Activated naive CD4-positive, alpha-beta T cell treated with anti-CD3 and anti-CD28 coated beads for 36 hours (primary cell): Measurements from ENCODE around the gene CARM1. TPM values are rescaled to one million over a fixed set of nuclear protein-coding genes. Genes with fewer than 3 reads are reported as not detected.
"Not testable (repeated sequence)": the region's sequence is repeated elsewhere in the genome, so short reads cannot be mapped to it uniquely, and the experiment has no call there.

Source experiments
- CTCF ChIA-PET: fragments of 350-600 bp; sonication (Branson Sonifier 250); formaldehyde crosslinking; loops from one replicate; lab custom pipeline; 2021; ENCODE audit warnings: antibody characterized with exemption; lab: Charles Lee
- DNase-seq: peaks from one replicate; pipeline ENCODE4 v3.0.0-alpha.2; 2020
- H3K27ac Mint-ChIP-seq: one replicate; pipeline ENCODE4 v1.8.0; 2021; ENCODE audit warnings: mild to moderate bottlenecking, mixed read lengths
- H3K27me3 Mint-ChIP-seq: one replicate; pipeline ENCODE4 v1.8.0; 2021; ENCODE audit warnings: low read depth, mixed read lengths
- H3K36me3 Mint-ChIP-seq: one replicate; pipeline ENCODE4 v1.8.0; 2021; ENCODE audit warnings: low read depth, mixed read lengths
- H3K4me1 Mint-ChIP-seq: one replicate; pipeline ENCODE4 v1.8.0; 2021; ENCODE audit warnings: low read depth, mixed read lengths
- H3K4me3 Mint-ChIP-seq: one replicate; pipeline ENCODE4 v1.8.0; 2021; ENCODE audit warnings: mild to moderate bottlenecking, moderate library complexity, mixed read lengths
- H3K9me3 Mint-ChIP-seq: one replicate; pipeline ENCODE4 v1.8.0; 2021; ENCODE audit warnings: mixed read lengths
- intact Hi-C: fragments of 100-400 bp; cut with micrococcal nuclease; formaldehyde crosslinking; loops from one replicate; pipeline ENCODE4 v1.15.1; 2023
- total RNA-seq, 2 experiments: library from RNA; stranded (reverse); gene quantifications; one replicate each; pipeline ENCODE4 v1.2.3, GENCODE V29; 2021

Gene CARM1
- total RNA-seq, 2 experiments from 2014 or later, result 88.4 to 89.3 TPM

- peaks cover 4% of the 10 kb centered on the region for H3K9me3 Mint-ChIP-seq
- peak overlapping the region; percentile 94 for H3K4me3 Mint-ChIP-seq
- intact Hi-C loops, result no loop called here
- H3K27me3 Mint-ChIP-seq, result no peaks in the 10 kb centered on the region
- CTCF ChIA-PET, result interaction anchor here (1.0 to 2.7 kb wide), 6 partner anchors 10 to 118 kb away, joined by 4 to 16 read pairs (median 6); partner anchors contain the start of gene DNM2
- DNase-seq, result no peak
- peaks cover 6% of the 10 kb centered on the region for H3K36me3 Mint-ChIP-seq
- peaks cover 14% of the 10 kb centered on the region for H3K4me1 Mint-ChIP-seq
- H3K27ac Mint-ChIP-seq, result peak overlapping the region; percentile 97
Observed at GRCh38 chr19:10835089-10835753, 36.1 kb upstream of the CARM1 start.

GRCh38 chr19:10835754-10836478 is 35.4 kb upstream of the CARM1 start, which contains the start of gene TMED1:
TMED1 (minus strand) TSS chr19:10836212; CDS start chr19:10836191, 21 bp downstream.
- H3K36me3 Mint-ChIP-seq, result peaks cover 5% of the 10 kb centered on the region

GRCh38 chr19:10836479-10837330 is 34.6 kb upstream of the CARM1 start:
- peaks cover 5% of the 10 kb centered on the region for H3K36me3 Mint-ChIP-seq
- H3K4me3 Mint-ChIP-seq, result peak overlapping the region; percentile 94
- peaks cover 4% of the 10 kb centered on the region for H3K9me3 Mint-ChIP-seq
- CTCF ChIA-PET, result interaction anchor here (0.6 to 2.7 kb wide), 8 partner anchors 8 to 136 kb away, joined by 3 to 16 read pairs (median 4); partner anchors contain the start of genes CARM1 and DNM2
- peak; percentile 93 for DNase-seq
- H3K4me1 Mint-ChIP-seq, result peaks cover 14% of the 10 kb centered on the region
- intact Hi-C loops, result loop anchor here (1.0 to 2.0 kb wide), 10 partner anchors 12 to 268 kb away; partner anchors contain the start of genes C19orf38, CARM1, CDKN2D and ILF3
- peak overlapping the region; percentile 97 for H3K27ac Mint-ChIP-seq
- H3K27me3 Mint-ChIP-seq, result no peaks in the 10 kb centered on the region

More at GRCh38 chr19:10835754-10836478, 35.4 kb upstream of the CARM1 start, which contains the start of gene TMED1:
- peak; percentile 98 for DNase-seq
- Mint-ChIP-seq H3K27me3 (no peaks in the 10 kb centered on the region), H3K27ac (peak within 1 kb of the TSS; percentile 97), H3K4me3 (peak within 1 kb of the TSS; percentile 94), H3K4me1 (peaks cover 14% of the 10 kb centered on the region), H3K9me3 (peaks cover 4% of the 10 kb centered on the region)
- intact Hi-C loops, result loop anchor here (1.0 to 2.0 kb wide), 10 partner anchors 12 to 267 kb away; partner anchors contain the start of genes C19orf38, CARM1, CDKN2D and ILF3
- CTCF ChIA-PET, result interaction anchor here (0.6 to 2.7 kb wide), 8 partner anchors 9 to 137 kb away, joined by 3 to 16 read pairs (median 4); partner anchors contain the start of genes CARM1 and DNM2

- not testable (repeated sequence) for H3K4me3 Mint-ChIP-seq, H3K27ac Mint-ChIP-seq, DNase-seq, H3K9me3 Mint-ChIP-seq, H3K36me3 Mint-ChIP-seq, H3K27me3 Mint-ChIP-seq
- peaks cover 14% of the 10 kb centered on the region for H3K4me1 Mint-ChIP-seq
- CTCF ChIA-PET, result interaction anchor here (1.1 to 2.7 kb wide), 7 partner anchors 14 to 120 kb away, joined by 3 to 16 read pairs (median 5); partner anchors contain the start of gene DNM2
- intact Hi-C loops, result loop anchor here (2.0 kb wide), 3 partner anchors 183 to 269 kb away; partner anchors contain the start of genes CDKN2D and ILF3
Observed at GRCh38 chr19:10837649-10838048, 33.7 kb upstream of the CARM1 start.

GRCh38 chr19:10838377-10838776 is 33.0 kb upstream of the CARM1 start:
- CTCF ChIA-PET, result interaction anchor here (1.1 to 2.6 kb wide), 3 partner anchors 13 to 26 kb away, joined by 3 to 15 read pairs (median 5); no protein-coding TSS in a partner anchor
- intact Hi-C loops, result no loop called here

GRCh38 chr19:10839114-10840050 is 32.0 kb upstream of the CARM1 start:
- H3K9me3 Mint-ChIP-seq, result peaks cover 4% of the 10 kb centered on the region
- intact Hi-C loops, result no loop called here
- no peaks in the 10 kb centered on the region for H3K27me3 Mint-ChIP-seq
- H3K4me3 Mint-ChIP-seq, result no peak overlapping the region
- DNase-seq, result no peak
- H3K4me1 Mint-ChIP-seq, result peaks cover 14% of the 10 kb centered on the region
- CTCF ChIA-PET, result interaction anchor here (1.3 to 2.6 kb wide), 3 partner anchors 16 to 25 kb away, joined by 4 to 15 read pairs (median 5); no protein-coding TSS in a partner anchor
- H3K36me3 Mint-ChIP-seq, result peaks cover 3% of the 10 kb centered on the region
- H3K27ac Mint-ChIP-seq, result no peak overlapping the region

More at GRCh38 chr19:10838377-10838776, 33.0 kb upstream of the CARM1 start:
- Mint-ChIP-seq H3K4me1 (peaks cover 14% of the 10 kb centered on the region), H3K27me3 (no peaks in the 10 kb centered on the region), H3K27ac (peak overlapping the region; percentile 6), H3K4me3 (no peak overlapping the region), H3K36me3 (peaks cover 5% of the 10 kb centered on the region), H3K9me3 (peaks cover 4% of the 10 kb centered on the region)
- no peak for DNase-seq

GRCh38 chr19:10842788-10843187 is 28.6 kb upstream of the CARM1 start:
- H3K27ac Mint-ChIP-seq, result no peak overlapping the region
- no peaks in the 10 kb centered on the region for H3K27me3 Mint-ChIP-seq
- CTCF ChIA-PET, result interaction anchor here (0.6 to 3.6 kb wide), 3 partner anchors 18 to 27 kb away, joined by 3 to 17 read pairs (median 3); no protein-coding TSS in a partner anchor
- H3K4me3 Mint-ChIP-seq, result no peak overlapping the region
- H3K9me3 Mint-ChIP-seq, result peaks cover 8% of the 10 kb centered on the region
- H3K36me3 Mint-ChIP-seq, result peaks cover 4% of the 10 kb centered on the region
- intact Hi-C loops, result no loop called here
- DNase-seq, result no peak
- H3K4me1 Mint-ChIP-seq, result peaks cover 2% of the 10 kb centered on the region

- H3K27ac Mint-ChIP-seq, result no peak overlapping the region
- H3K9me3 Mint-ChIP-seq, result peaks cover 8% of the 10 kb centered on the region
- peaks cover 18% of the 10 kb centered on the region for H3K4me1 Mint-ChIP-seq
- intact Hi-C loops, result no loop called here
- CTCF ChIA-PET, result interaction anchor here (1.2 to 1.4 kb wide), 4 partner anchors 8 to 24 kb away, joined by 3 to 7 read pairs (median 5); no protein-coding TSS in a partner anchor
- DNase-seq, result no peak
- H3K27me3 Mint-ChIP-seq, result no peaks in the 10 kb centered on the region
- peaks cover 4% of the 10 kb centered on the region for H3K36me3 Mint-ChIP-seq
- no peak overlapping the region for H3K4me3 Mint-ChIP-seq
Observed at GRCh38 chr19:10846500-10847202, 24.7 kb upstream of the CARM1 start.

- intact Hi-C loops, result loop anchor here (1.0 kb wide), 1 partner anchor 12 kb away; the partner anchor contains the start of gene TMED1
- peak; percentile 61 for DNase-seq
- Mint-ChIP-seq H3K36me3 (peaks cover 4% of the 10 kb centered on the region), H3K4me3 (peak within 1 kb of the TSS; percentile 71), H3K27me3 (no peaks in the 10 kb centered on the region), H3K4me1 (peaks cover 18% of the 10 kb centered on the region), H3K9me3 (peaks cover 8% of the 10 kb centered on the region), H3K27ac (peak within 1 kb of the TSS; percentile 64)
- CTCF ChIA-PET, result interaction anchor here (0.6 to 1.9 kb wide), 2 partner anchors 16 to 125 kb away, joined by 3 to 20 read pairs; no protein-coding TSS in a partner anchor
Observed at GRCh38 chr19:10848230-10848856, 23.0 kb upstream of the CARM1 start, which contains the start of gene C19orf38. C19orf38 (plus strand) TSS chr19:10848415; CDS start chr19:10848509, 94 bp downstream.
